Measurements from ENCODE around the gene ADAMTS17.
"Not testable (repeated sequence)": the region's sequence is repeated elsewhere in the genome, so short reads cannot be mapped to it uniquely, and the experiment has no call there.

ADAMTS17 gene

DNA sequence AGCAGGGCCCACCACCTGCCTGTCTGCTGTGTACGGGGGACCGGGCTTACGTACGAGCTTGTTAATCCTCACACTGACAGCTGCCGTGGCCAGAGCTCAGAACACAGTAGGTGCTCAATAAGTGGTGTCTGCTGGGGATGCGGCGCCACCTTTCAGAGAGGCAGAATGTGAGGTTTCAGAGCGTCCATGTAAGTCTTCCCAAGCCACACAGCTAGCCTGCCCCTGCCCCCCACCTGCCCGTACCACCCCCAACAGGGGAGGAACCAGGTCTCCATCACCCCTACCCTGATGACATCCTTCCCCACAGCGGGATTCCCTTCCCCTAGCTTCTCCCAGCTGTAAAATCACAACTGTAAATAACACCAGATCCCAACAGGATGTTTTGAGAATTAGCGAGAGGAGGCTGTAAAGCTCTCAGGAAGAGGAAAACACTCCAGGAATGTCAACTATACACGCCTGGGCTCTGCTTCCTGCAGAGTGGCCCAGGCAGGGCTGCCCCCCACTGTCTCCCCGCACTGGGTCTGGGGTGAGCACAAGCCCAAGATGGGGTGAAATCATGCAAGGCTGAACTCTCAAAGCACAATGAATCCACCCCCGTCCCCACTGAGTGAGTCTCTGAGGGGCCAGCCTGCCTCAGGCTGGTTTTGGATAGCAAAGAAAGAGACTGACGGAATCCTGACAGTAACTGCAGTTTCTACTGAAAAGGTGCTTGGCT lies 358.4 kb downstream of the ADAMTS17 start:
- no peak for DNase-seq

DNA sequence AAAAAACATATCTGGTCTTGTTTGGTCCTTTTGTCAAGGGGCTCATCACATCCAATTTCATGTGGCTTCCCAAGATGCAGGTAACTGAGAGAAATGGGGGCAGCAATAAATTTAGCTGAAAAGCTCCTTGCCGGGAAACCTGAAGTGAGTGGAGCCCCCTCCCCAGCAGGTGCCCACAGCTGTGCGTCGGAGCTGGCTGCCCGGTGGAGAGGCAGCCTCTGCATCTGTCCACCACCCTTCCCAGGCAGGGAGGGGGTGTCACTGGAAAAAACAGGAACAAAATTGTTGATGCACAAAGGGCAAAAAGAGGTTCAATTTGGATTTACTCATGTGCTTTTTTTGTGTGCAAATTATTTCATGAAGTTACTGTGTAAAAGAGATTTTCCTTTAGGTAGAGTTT lies 359.1 kb downstream of the ADAMTS17 start:
- DNase-seq, result no peak

DNA sequence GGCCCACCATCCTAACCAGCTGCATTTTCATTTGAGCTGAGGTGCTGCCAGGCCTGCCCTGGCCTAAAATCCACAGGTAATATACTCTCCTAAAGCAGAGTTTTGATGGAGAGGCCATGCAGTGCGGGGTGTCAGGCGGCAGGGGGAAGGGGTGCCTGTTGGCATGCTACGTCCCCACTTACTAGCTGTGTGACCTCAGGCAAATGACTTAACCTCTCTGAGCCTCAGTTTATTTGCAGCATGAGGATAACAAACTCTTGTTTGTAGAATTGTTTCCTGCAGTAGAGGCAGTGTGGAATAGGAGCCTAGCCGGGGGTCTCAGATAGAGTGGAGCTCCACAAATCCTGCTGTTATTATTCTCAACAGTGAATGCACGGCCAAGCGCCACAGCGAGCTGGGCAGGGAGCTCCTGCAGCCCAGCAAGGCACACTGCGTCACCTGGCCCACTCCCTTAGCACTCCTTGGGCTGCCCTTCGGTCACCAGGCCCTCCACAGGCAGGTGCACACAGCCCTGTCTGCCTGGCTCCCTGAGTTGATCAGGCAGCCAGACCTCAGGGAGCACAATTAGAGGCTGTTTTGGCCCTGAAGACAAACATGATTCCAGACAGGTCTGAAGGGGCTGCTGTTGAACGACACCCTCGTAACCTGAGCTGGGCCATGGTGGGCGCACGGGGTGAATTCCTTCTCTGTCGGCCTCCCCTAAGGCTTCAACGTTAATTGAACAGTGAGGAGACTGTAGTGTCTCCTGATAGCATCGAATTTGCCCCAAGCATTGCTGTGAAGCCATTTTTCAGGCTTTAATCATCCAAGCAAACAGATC lies 359.7 kb downstream of the ADAMTS17 start:
- no peak for DNase-seq

DNA sequence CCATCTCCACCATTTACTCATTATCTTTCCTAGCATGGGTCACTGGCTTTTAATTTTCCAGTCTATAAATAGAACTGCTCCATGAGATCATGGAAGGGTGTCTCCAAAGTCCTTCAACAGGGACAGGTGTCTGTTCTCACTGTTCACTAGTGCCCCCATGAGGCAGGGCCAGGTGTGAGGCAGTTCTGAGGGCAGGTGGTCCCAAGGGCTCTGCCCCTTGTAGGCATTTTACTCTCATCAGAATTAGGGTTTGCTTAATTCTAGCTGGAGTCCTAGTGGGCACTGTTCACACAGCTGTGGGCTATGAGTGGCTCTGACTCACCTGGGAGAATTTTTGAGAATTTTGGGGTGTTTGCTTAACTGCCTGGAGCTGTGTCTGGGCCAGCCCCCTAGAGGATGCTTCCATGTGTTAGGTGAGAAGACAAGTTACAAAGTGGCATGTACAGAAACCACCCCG lies 360.6 kb downstream of the ADAMTS17 start:
- no peak for DNase-seq

DNA sequence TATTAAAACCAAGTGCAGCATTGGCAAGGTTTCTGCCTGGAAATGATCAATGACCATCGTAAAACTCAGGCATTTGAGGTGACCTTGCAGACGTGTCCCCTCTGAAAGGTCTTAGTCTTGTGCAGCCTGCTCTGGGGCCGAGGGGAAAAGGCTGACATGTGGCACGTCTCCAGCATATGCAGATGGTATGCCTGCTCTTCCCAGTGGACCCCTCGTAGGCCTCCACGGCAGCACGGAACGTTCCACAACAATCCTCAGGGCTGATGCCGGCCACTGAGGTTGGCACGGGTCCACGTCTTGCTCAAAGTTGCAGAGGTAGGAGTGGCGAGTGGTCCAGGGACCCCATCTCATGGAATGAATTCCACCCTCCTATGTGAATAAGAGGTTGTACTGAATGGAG lies 361.0 kb downstream of the ADAMTS17 start:
- no peak for DNase-seq

DNA sequence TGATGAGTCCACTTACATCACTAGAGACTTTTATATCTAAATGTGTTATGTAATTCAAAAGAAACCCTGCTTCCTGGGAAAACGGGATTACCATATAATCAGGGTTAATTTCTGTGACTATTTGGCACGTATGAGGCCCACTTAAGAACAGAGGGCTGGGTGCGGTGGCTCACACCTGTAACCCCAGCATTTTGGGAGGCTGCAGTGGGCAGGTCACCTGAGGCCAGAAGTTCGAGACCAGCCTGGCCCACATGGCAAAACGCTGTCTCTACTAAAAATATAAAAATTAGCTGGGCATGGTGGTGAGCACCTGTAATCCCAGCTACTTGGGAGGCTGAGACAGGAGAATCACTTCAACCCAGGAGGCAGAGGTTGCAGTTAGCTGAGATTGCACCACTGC lies 361.9 kb downstream of the ADAMTS17 start:
- DNase-seq, result not testable (repeated sequence)

DNA sequence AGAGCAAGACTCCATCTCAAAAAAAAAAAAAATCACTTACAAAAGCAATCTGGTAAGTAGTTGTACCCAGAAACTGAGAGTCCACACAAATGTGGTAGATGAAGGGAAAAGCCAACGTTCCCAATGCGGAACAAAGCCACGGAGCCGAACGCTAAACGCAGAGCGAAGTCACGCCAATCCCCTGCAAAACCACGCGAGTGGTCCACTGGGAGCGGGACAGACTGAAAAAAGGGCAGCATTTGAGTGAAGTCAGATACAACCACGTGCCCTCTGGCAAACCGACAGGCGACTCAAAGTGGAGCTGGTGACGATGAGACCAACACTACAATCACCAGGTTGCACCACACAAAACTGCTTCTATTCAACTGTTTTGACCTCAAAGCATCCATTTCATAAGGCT lies 362.4 kb downstream of the ADAMTS17 start:
- DNase-seq, result no peak

DNA sequence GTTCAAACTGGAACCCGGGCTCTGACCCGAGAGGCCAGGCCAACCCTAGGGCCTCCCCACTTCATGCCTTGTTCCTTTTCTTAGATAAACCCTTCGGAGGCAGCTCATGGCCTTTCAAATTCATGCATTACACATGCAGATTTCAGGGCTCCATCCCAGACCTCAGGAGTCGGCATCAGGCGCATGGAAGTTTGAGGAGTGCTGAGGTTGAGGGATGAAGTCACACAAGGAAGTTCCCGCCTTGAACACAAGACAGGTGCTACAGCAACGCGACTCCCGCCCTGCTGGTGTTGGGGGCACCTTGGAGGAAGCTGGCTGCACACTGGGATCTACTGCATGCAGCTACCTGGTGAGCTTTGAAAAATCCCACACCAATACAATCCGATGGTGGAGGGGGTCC lies 363.3 kb downstream of the ADAMTS17 start:
- DNase-seq, result no peak

DNA sequence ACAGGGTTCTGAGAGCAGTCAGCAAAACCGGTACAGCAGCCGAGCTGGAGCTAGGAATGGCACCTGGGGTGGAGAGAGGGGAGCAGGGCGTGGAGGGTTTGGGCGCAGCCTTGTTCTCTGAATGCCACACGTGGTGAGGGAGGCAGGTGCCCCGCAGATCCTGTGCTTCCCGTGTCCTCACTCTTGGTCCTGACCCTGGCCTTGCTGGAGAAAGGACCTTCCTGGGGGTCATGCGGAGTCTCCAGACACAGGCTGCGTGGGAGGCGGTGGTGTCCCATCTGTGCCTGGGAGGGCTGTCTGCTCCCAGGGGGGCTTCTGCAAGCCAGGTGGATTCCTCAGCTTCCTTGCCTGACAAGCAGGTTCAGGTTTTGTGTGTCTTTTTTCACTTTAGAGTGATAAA lies 363.8 kb downstream of the ADAMTS17 start:
- DNase-seq, result no peak

DNA sequence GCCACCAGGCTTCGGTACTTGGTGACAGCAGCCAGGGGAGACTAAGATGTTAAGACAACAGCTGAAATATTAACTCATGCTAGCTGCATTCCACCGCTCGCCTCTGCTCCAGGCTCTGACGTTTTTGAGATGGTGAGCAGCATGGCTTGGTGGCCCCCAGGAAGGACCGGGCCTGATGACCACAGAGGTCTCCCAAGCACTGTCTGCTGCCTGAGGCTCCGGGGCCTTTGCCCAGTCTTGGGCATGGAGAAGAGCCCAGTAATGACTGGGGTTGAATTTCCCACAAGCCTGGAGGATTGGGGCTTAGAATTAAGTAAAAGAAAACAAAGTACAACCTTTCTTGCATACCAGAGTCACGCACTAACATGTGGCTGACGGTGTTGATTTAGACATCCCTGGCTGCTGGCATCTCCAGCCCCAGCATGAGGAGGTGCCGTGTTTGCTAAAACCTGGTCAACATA lies 364.9 kb downstream of the ADAMTS17 start:
- DNase-seq, result no peak

DNA sequence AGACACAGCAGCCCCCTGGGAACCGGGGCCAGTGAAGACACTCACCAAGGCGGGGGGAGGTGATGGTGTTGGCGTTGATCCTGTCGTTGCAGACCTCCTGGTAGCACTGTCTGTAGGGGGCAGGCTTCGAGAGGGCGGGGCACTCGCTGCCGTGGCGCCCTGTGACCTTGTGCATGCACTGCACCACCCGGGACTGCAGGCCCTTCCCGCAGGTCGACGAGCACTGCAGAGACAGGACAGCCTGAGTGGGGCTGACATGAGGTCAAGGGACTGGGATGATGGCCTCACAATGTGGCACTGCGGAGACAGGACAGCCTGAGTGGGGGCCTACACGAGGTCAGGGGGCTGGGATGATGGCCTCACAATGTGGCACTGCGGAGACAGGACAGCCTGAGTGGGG lies 365.8 kb downstream of the ADAMTS17 start:
- DNase-seq, result no peak

DNA sequence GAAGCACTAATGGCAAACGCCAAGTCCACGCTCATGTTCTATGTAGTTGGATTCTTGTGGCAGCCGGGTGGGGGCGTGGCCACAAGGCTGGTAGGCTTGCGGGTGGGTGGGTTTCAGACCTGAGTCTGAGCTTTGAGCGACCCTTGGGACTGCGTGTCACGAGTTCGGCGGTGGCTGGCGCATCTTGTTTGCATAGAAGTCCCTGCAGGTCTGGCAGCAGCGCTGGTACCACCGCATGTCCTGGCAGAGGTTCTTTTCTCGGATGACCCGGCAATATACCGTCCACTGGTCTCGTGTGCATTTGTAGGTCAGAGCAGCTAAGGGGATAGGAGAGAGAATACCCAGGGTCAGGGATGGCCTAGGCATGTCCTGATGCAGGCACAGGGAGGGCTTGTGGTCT lies 367.5 kb downstream of the ADAMTS17 start:
- no peak for DNase-seq

DNA sequence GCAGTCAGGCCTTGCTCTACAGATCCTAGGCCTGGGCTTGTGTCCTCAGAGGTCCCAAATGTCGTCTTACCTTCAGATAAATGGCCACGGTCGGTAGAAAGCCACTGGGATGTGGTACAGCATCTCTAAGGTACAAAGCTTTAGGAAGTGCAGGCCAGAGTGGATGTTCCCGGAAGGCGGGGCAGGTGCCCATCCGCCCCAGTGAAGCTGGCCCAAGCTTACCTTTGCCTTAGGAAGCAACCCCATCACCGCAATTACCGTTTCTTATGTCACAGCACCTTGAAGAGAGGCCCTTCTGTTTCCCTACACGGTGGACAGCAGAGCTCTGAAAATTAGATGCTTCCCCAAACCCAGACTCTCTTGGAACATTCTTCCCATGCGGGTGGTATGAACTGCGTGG lies 368.4 kb downstream of the ADAMTS17 start:
- no peak for DNase-seq

DNA sequence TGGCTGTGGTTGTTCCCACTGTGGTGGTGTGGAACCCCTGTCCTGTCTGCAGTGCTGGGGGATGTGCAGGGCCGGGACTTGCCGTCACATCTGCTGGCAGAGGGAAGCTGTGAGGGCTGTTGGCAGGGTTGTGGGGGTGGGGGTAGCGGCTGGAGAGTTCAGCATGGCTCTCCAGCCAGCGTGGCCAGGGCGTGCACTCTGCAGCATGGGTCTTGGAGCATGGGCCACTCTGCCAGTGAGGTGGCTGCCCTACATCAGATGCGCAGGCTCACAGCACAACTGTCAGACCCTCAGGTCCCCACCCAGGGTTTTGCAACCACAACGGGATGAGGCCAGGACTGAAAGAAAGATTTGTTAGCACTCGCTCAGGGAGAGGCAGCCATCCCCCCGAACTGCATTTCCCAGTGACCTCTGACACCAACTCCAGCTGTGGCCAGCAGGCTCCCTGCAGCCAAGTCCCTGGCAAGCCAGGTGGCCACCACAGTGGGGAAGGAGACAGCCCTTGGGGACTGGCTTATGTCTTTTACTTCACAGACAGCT lies 370.8 kb downstream of the ADAMTS17 start:
- no peak for DNase-seq

DNA sequence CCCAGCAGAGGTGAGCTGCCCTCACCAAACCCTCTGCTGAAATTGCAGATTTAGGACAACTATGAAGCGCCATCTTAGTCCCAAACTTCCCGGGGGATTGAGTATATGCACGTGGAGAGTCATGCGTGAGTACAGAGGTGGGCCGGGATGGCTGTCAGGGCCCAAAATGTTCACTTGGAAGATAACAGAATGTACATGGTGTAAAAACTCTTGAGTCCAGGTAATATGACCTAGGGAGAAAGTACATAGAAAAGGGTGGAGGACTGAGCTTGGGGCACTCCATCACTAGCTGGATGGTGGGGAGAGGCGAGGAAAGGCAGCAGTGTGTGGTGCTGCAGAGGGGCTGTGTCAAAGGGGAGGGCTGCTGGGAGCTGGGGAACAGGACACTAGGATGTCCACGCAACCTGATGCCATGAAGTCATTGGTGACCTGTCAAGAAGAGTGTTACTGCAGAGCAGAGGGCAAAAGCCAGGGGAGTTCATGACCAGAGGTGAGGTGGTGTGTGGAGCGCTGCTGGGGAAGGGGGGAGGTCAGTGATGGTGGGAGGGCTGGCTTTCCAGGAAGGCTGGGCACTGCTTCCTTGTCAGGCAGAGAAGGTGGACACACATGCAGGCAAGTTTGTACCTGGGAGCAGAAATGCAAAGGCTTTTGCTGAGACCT lies 372.4 kb downstream of the ADAMTS17 start:
- DNase-seq, result no peak

DNA sequence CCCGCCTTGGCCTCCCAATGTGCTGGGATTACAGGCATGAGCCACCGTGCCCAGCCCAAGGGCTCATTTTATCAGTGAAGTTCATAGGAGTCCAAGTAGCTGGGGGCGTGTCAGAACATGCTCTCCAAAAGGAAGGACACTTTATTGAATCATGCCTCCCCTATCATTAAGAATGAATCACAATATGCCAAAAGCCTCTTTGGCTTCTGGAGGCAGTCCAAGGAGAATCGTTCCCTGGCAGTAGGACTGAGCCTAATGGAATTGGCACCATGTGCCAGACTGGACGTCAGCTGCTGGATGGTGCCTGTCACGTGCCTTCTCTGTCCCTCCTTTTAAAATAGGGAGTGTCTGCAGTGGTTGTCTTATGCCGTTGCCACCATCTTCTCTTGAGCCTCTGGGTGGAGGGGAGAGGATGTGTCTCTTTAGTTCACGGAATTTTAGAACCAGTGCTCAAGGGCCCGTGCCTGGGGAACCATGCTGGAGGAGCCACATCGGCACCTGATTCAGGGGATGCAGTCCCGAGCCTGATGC lies 373.9 kb downstream of the ADAMTS17 start:
- no peak for DNase-seq

DNA sequence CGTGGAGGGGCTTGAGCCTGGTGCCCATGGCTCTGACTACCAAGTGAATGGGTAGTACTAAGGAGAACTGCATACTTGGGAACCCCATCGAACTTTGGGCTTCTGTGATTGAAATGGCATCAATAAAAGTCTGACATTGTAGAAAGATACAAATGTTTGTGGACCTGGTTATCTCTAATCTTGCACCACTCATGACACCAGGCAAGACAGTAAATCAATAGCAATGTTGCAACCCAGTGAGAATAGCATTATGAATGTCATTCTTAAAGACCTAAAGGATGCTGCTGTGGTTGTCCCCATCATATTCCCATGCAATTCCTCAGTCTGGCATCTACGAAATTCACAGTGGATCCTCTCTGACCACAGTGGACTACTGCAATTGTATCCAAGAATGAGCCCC lies 375.0 kb downstream of the ADAMTS17 start:
- DNase-seq, result no peak

DNA sequence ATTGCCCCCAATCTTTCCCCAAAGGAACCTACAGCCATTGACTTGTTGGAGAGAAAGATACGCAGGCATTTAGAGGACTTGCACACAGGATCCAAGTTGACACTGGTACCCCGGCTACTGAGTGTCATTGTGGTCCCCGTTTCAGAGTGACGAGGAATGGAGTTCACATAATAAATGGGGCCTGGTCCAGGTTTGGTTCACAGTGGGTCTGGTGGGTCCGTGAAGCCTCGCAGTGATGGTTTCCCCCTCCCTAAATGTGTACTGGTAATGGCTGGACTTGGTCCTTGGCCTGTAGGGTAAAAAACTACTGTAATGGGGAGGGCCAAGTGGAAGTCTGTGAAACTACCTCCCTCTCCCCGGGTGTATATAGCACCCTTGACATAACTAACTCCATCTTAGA lies 376.4 kb downstream of the ADAMTS17 start:
- no peak for DNase-seq

DNA sequence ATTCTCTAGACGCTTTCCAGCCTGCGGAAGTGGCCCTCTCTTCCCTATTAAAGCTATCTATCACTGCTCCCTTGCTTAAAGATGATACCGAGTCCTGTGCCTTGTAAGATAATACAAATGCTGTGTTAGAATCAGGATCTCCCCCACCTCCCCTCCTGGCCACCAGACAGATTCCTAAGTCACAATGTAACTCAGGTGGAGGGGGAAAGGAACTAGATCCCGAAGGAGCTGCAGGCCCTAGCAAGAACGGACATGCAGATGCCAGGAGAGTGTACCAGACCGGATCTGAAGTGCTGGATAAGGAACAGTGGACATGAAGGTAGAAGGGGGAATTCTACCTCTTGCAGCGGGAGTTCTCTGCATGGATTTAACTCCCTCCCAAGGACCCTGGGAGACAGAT lies 377.8 kb downstream of the ADAMTS17 start:
- DNase-seq, result no peak

DNA sequence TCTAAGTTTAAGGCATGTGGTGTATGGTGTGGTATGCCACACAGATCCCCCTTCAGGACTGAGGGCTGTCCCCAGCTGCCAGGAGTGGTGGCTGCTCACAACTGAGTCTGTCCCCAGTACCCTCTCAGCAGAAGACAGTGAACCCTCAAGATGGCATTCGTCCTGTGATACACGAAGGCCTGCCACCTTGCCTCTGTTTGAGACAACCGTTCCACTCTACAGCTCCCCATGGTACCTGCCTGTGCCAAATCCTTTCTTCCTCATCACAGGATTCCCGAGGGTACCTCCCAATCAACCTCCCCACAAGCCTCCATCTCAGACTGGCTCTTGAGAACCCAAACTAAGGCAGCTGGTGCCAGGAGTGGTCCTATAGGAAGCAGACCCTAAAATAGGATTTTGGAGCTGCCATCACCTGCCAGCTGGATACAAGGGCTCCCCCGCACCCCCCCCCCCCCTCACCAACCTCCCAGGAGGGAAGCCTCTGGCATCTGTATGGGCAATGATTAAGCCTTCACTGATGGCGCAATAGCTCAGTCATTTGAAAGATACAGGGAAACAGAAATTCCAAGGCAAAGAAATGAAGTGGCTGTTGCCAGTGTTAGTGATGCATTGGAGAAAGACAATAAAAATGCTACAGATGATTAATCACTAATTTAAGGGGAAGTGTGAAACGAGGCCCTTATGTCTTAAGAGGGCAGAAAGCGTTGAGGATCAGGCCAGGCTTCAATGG lies 378.5 kb downstream of the ADAMTS17 start:
- no peak for DNase-seq

DNA sequence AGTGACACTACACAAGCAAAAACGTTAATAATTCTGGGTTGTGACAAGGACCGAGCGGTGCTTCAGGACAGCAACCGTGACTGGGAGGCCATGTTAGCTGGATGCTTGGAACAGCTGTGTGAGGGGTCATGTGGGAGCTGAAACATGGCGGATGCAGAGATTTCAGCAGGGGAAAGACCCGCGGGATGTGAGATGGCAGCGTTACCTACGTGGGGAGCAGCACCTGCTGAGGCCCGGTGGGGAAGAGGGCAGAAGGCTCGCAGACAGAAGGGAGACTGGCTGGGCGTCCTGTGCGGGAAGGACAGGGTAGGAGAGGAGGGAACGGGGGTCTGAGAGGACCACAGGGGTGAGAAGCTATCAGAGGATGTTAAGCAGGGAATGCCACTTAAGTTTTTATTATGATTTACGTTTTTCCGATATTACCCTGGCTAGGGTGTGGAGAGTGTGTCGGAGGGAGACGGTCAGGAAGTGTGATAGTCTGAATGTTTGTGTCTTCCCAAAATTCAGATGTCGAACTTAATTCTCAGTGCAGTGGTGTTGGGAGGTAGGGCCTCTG lies 379.7 kb downstream of the ADAMTS17 start:
- DNase-seq, result no peak

DNA sequence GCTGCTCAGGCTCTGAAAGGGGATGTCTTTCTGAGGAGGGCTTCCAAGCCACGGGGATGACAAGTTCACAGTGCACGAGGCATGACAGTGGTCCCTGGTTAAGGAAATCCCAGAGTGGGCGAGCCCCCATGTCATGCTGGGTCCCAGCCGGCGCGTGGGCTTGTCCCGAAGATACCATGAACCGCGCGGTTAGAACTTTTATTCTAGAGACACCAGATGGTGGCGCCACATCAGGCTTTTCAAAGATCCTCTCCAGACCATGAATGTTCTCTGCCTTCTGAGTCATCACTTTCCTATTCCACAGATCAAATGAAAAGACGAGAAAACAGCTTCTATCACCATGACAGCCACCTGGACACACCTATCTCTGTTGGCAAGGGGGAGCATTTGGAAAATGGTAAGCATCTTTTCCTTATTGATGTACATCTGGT lies 380.7 kb downstream of the ADAMTS17 start:
- DNase-seq, result no peak
